Posterior vena cava (tissue), 2 donors: ENCODE measurements around the gene RAPGEF4. TPM values are rescaled to one million over a fixed set of nuclear protein-coding genes. Genes with fewer than 3 reads are reported as not detected.

ENCODE experiments used
- DNase-seq: peaks from one replicate; pipeline ENCODE4 v3.0.0-alpha.2; 2020; ENCODE audit warnings: low spot score
- intact Hi-C, 2 donors: fragments of 100-400 bp; cut with DNase I; formaldehyde crosslinking; loops; one replicate each; pipeline versions ENCODE4 v1.14.1 to v1.14.2; 2022 to 2023
- total RNA-seq, 2 donors: library from RNA; stranded (reverse); fragmentation: NEBNext Ultra II Directional; extraction: Animal tissue kit (Norgen Biotek cat#: 25700); gene quantifications; one replicate each; pipeline ENCODE4 v1.2.1, GENCODE V29; 2021
- donor health status: DM: yes; HTN: yes; CAD: no.
- donor health status: DM: yes; HTN: yes; CAD: no.

The RAPGEF4 gene
- total RNA-seq, 2 donors from 2014 or later = 4.5 to 6.2 TPM

DNA sequence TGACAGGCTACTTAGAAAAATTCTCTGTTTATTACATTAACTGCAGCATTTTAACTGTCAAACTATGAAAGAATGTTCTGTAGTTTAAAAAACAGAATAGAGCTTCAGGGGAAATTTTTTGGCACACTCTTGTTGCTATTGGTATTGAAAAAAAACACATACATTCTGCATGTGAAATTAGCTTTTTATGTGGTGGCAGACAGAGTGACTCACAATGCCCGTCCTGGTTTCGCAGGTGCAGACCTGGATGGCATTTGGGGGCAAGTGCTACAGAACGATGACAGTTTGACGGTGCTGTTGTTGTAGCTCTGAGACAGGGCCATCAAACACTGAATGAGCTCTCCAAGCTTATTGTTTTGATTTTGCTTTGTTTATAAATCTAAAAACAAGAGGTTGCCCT lies 235.0 kb downstream of the RAPGEF4 start:
- DNase-seq = no peak
- intact Hi-C loops = no loop called here

- no peak for DNase-seq
- intact Hi-C loops = no loop called here
These were observed 236.5 kb downstream of the RAPGEF4 start for GRCh38 chr2:172972005-172972619.

GRCh38 chr2:172974762-172975161 lies 239.1 kb downstream of the RAPGEF4 start:
- DNase-seq = no peak
- intact Hi-C loops = no loop called here

GRCh38 chr2:172976116-172976515 lies 240.5 kb downstream of the RAPGEF4 start:
- intact Hi-C loops = no loop called here
- DNase-seq = no peak

- no peak for DNase-seq
- intact Hi-C loops = no loop called here
These were observed 241.2 kb downstream of the RAPGEF4 start for GRCh38 chr2:172976816-172977215.

DNA sequence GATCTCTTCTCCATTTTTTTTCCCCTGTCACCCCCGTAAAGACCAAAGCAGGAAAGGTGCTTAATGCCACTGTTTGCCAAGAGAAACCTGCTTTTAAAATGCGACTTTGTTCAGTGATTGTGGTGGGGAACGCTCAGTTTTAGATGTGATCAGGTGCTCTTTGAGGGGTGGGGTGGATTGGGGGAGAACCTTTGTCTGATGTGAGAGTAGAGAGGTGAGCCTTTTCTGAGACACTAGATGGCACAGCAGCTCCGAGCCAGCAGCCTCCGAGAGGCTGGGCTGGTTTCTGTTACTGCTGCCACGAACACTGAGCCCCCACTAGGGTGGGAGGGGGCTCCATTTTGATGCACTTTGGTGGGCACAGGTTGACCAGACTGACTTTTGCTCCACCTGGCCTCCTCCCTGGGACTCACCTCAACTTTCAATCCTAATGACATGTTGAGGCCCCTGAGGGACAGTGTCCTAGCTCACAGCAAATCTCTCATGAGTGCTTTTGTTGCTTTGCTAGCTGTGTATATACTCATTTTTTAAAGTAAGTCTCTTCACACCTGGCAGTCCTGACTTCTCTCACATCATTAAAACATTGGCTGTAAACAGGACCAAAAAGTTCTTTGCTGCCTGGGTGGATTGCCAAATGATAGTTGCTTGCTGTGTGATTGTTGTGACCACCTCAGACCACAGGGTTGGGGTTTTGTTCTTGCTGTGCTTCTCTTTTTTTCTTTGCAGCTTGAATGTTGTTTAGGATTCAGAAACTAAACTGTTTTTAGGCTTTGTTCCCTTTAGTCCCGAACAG lies 241.8 kb downstream of the RAPGEF4 start:
- intact Hi-C loops = no loop called here
- no peak for DNase-seq

DNA sequence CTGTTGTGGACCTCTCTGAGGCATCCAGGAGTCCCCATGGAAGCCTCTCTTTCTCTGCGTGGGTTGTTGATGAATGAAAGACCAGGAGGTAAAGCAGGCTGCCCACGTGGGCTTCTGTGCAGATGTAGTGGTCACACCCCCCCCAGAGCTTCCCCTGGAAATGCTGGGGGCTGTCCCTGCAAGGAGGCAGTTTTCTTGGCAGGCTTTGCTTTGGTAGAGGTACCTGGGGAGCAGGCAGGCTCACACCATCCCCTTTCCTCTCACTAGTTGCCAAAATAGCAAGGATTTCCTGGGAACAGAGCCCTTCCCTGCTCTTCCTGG lies 242.4 kb downstream of the RAPGEF4 start:
- no peak for DNase-seq
- intact Hi-C loops = no loop called here

GRCh38 chr2:172985139-172985892 lies 249.7 kb downstream of the RAPGEF4 start:
- no peak for DNase-seq
- intact Hi-C loops = no loop called here

- intact Hi-C loops = no loop called here
- DNase-seq = no peak
These were observed 250.4 kb downstream of the RAPGEF4 start for GRCh38 chr2:172986040-172986439.

GRCh38 chr2:172988728-172989127 lies 253.1 kb downstream of the RAPGEF4 start:
- intact Hi-C loops = no loop called here
- no peak for DNase-seq

DNA sequence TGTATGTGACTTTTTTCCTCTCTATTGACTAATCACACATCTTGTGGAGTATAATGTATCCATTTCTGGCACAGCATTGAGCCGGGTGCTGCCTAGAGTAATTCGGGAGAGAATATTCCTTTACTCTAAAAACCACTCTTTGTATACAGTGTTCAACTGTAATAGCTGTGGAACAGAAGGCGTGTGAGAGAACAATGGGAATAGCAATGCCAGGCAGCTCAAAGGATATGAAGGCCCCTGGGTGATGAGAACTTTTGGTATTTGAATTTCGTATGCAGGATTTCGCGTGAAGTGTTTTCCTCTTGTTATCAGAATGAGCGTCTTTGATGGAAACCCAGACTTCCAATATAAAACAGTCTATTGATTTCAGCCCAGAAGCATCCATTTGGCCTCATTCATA lies 255.4 kb downstream of the RAPGEF4 start:
- intact Hi-C loops = no loop called here
- DNase-seq = no peak

GRCh38 chr2:172993139-172993538 lies 257.5 kb downstream of the RAPGEF4 start:
- no peak for DNase-seq
- intact Hi-C loops = no loop called here

DNA sequence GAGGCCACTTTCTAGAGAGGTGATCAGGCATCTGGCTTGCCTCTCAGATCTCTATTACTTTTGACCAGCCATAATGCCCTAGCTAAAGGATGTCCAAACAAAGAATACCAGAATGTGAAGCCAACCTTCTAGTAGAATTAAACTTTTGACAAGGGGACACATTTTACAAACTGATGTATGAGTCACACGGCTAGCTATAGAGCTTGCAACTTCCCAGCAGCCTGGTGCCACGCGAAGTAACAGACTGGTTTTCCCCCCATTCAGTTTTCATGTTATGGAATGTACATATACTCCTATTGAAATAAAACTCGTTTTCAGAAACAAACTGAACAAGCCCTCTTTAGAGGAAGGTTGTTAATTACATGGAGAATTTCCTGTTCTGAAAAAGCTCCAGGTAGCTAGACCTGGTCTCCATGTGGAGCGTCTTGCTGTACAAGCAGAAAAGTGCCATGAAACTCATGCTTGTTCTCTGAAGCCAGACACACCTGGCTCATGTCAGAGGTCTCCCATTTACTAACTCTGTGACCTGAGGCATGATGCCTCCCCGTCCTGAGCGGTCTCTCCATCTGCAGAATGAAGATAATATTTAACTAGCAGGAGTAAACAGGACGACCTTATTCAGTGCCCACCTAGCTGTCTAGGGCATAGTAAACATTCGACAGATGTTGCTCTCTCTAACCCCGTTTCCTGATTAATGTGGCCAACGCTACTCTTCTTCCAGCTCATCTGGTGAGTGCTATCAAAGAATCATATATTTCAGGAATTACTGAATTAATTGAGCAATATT lies 258.5 kb downstream of the RAPGEF4 start:
- intact Hi-C loops = no loop called here
- no peak for DNase-seq

GRCh38 chr2:172994864-172995263 lies 259.2 kb downstream of the RAPGEF4 start:
- no peak for DNase-seq
- intact Hi-C loops = no loop called here

DNA sequence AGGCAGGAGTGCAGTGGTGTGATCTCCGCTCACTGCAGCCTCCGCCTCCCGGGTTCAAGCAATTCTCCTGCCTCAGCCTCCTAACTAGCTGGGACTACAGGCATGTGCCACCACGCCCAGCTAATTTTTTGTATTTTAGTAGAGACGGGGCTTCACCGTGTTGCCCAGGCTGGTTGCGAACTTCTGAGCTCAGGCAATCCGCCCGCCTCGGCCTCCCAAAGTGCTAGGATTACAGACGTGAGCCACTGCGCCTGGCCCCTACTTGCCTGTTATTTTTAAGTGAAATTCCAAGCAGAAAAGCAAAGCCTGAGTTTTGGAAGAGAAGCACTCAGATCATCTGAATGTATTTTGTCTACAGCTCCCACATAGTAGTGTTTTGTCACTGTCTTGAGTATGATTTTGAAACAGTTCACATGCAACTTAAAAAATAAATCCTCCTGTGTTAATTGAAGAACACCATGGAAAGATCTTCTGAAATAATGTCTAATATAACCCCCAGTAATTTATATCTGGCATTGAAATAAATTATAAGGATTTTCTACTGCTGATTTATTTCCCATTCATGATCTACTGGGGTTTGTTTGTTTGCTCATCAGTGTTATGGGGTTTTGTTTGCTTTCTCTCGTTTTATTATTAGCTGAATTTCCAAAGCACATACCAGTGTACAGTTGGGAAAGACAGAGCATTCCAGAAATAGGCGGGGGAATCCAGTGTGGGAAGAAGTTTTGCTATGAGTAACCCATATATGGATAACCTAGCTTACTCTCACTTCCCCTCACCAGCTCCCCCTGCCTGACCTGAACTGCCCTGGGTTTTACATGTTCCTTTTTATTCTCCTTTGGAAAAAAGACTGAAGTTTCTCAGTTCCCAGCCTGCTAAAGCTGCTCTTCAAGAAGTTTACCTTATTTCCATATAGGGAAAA lies 259.9 kb downstream of the RAPGEF4 start:
- intact Hi-C loops = no loop called here
- no peak for DNase-seq

DNA sequence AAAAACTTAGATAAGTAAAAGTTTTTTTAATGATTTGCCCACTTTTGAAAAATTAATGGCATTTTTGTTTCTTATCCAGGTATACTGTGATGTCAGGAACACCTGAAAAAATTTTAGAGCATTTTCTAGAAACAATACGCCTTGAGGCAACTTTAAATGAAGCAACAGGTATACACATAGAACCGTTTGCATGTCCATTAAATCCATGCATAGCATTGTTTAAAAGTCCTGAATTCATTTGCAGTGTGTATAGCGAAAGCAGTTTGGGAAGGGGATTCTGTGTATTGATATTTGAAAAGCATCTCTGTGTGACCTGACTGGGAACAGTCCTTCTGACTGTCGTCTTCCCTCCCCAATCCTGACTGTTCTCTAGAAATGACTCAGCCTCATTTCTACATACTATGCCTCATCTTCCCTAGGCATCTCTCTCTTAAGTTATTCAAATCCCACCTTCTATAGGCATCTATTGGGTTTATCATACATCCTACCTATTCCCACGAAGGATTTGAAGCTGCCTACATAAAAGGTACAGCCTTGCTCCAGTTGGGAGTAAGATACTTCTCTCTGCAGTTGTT lies 260.8 kb downstream of the RAPGEF4 start:
- DNase-seq = no peak
- intact Hi-C loops = no loop called here

GRCh38 chr2:172997031-172997430 lies 261.4 kb downstream of the RAPGEF4 start:
- no peak for DNase-seq
- intact Hi-C loops = no loop called here

- DNase-seq = no peak
- intact Hi-C loops = no loop called here
These were observed 263.1 kb downstream of the RAPGEF4 start for GRCh38 chr2:172998547-172999272.
